ENCODE measurements around the gene VAMP7.
"Not testable (repeated sequence)": the region's sequence is repeated elsewhere in the genome, so short reads cannot be mapped to it uniquely, and the experiment has no call there.

VAMP7 gene

DNA sequence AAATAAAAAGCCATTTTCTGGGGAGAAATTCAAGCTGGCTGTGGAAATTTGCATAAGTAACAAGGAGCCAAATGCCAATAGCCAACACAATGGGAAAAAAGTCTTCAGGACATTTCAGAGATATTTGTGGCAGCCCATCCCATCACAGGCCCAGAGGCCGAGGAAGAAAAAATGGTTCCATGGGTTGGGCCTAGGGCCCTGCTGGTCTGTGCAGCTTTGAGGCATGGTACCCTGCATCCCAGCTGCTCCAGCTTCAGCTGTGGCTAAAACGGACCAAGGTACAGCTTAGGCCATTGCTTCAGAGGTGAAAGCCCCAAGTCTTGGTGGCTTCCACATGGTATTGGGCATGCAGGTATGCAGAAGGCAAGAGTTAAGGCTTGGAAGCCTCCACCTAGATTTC lies 102.2 kb downstream of the VAMP7 start:
- FAIRE-seq, result no peak
- DNase-seq (ENCODE audit: extremely low spot score, insufficient read length, low read depth), result no peak

DNA sequence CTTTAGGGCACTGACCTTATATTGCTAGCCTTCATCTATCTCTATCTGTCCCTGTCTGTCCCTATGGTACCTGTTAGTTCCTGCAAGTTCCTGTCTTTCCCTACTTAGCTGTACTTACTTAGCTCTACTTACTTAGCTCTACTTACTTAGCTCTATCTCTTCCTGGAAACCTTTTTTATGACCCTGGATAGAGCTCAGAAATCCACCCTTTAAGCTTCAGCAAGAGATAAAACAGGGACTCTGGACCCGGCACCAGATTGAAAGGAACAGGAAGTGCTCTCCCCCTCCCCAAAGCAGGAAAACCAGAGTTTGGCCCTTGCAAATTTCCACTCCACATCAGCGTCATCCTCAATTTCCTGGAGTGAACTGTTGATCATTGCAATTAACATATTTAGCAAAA lies 104.1 kb downstream of the VAMP7 start:
- FAIRE-seq, result no peak
- no peak for DNase-seq (ENCODE audit: extremely low spot score, insufficient read length, low read depth)

DNA sequence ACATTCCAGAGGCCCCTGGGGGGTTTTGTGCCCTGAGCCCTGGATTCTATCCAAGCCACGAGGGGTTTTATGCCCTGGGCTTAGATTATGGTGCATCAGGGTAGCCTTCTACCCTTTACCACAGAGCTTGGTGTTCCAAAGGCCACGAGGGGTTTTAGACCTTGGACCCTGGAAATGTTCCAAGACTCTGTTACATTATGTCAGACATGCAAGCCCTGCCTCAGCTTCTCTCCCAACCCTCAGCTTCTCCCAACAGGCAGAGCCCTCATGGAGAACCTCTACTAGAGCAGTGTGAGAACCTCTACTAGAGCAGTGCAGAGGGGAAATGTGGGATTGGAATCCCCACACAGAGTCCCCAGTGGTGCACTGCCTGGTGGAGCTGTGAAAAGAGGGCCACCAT lies 105.8 kb downstream of the VAMP7 start:
- FAIRE-seq, result not testable (repeated sequence)

DNA sequence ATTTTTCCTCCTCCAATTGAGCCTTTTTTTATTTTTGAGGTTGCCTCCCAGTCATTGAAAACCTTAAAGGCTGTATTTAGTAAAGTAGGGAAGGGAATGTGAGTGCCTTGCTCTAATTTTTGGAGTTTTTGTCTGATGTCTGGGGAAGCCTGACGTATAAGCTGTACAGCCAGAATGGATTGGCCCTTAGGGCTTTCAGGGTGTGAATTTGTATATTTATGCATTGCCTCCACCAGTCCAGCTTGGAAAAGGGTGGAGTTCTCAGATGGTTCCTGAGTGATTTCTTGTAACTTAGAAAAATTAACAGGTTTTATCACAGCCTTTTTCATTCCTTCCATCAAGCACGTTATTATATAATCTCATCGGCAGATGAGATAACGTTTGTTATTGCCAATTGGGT lies 107.7 kb downstream of the VAMP7 start:
- no peak for FAIRE-seq
- DNase-seq (ENCODE audit: extremely low spot score, insufficient read length, low read depth), result no peak

More for the DNA sequence above, 105.8 kb downstream of the VAMP7 start:
- DNase-seq (ENCODE audit: extremely low spot score, insufficient read length, low read depth), result not testable (repeated sequence)

Measured in GM18507 (cell line).